Measurements from ENCODE around the gene PPP2R3A. TPM values are rescaled to one million over a fixed set of nuclear protein-coding genes. Genes with fewer than 3 reads are reported as not detected.
"Not testable (repeated sequence)": the region's sequence is repeated elsewhere in the genome, so short reads cannot be mapped to it uniquely, and the experiment has no call there.

The PPP2R3A gene
- total RNA-seq, 1 experiment from 2014 or later, result 13.0 TPM

GRCh38 chr3:136070334-136070733 lies 104.8 kb downstream of the PPP2R3A start:
- no peak overlapping the region for H3K4me3 ChIP-seq
- H3K36me3 ChIP-seq, result peaks cover 3% of the 10 kb centered on the region
- peak; percentile 66 to 71 for DNase-seq (ENCODE audit: low read depth in 1 of 2, low spot score in 2 of 2)
- H3K27me3 ChIP-seq (replicated peaks), result no peaks in the 10 kb centered on the region
- H3K9me3 ChIP-seq (replicated peaks), result no peaks in the 10 kb centered on the region
- H3K27ac ChIP-seq, result peak overlapping the region; percentile 84
- H3K4me1 ChIP-seq (replicated peaks), result peaks cover 46% of the 10 kb centered on the region

GRCh38 chr3:136070953-136071949 lies 105.7 kb downstream of the PPP2R3A start:
- no peaks in the 10 kb centered on the region for H3K27me3 ChIP-seq (replicated peaks)
- H3K9me3 ChIP-seq (replicated peaks), result no peaks in the 10 kb centered on the region
- H3K4me3 ChIP-seq, result no peak overlapping the region
- peak overlapping the region; percentile 84 for H3K27ac ChIP-seq
- DNase-seq (ENCODE audit: low read depth in 1 of 2, low spot score in 2 of 2), result peak; percentile 53 to 57
- peaks cover 46% of the 10 kb centered on the region for H3K4me1 ChIP-seq (replicated peaks)
- peaks cover 3% of the 10 kb centered on the region for H3K36me3 ChIP-seq

GRCh38 chr3:136074546-136075170 lies 109.1 kb downstream of the PPP2R3A start:
- no peak overlapping the region for H3K4me3 ChIP-seq
- DNase-seq (ENCODE audit: low read depth in 1 of 2, low spot score in 2 of 2), result no peak
- no peaks in the 10 kb centered on the region for H3K9me3 ChIP-seq (replicated peaks)
- H3K4me1 ChIP-seq (replicated peaks), result peaks cover 25% of the 10 kb centered on the region
- no peak overlapping the region for H3K27ac ChIP-seq
- peaks cover 3% of the 10 kb centered on the region; the same call in 1 of the 2 replicates for H3K36me3 ChIP-seq
- H3K27me3 ChIP-seq (replicated peaks), result no peaks in the 10 kb centered on the region

- peaks cover 3% of the 10 kb centered on the region; the same call in 1 of the 2 replicates for H3K36me3 ChIP-seq
- no peak overlapping the region for H3K27ac ChIP-seq
- no peaks in the 10 kb centered on the region for H3K27me3 ChIP-seq (replicated peaks)
- H3K4me3 ChIP-seq, result no peak overlapping the region
- peak; percentile 45 to 59 for DNase-seq (ENCODE audit: low read depth in 1 of 2, low spot score in 2 of 2)
- no peaks in the 10 kb centered on the region for H3K9me3 ChIP-seq (replicated peaks)
- H3K4me1 ChIP-seq (replicated peaks), result peaks cover 20% of the 10 kb centered on the region
Observed at GRCh38 chr3:136075218-136075808, 109.8 kb downstream of the PPP2R3A start.

GRCh38 chr3:136075811-136076210 lies 110.3 kb downstream of the PPP2R3A start:
- H3K4me3 ChIP-seq, result no peak overlapping the region
- H3K36me3 ChIP-seq, result peaks cover 3% of the 10 kb centered on the region; the same call in 1 of the 2 replicates
- no peak overlapping the region for H3K27ac ChIP-seq
- H3K27me3 ChIP-seq (replicated peaks), result no peaks in the 10 kb centered on the region
- no peak for DNase-seq (ENCODE audit: low read depth in 1 of 2, low spot score in 2 of 2)
- peaks cover 15% of the 10 kb centered on the region for H3K4me1 ChIP-seq (replicated peaks)
- H3K9me3 ChIP-seq (replicated peaks), result no peaks in the 10 kb centered on the region

- H3K36me3 ChIP-seq, result peaks cover 11% of the 10 kb centered on the region
- peak in 1 of 2 experiments; percentile 13 for DNase-seq (ENCODE audit: low read depth in 1 of 2, low spot score in 2 of 2)
- no peak overlapping the region for H3K4me3 ChIP-seq
- no peaks in the 10 kb centered on the region for H3K4me1 ChIP-seq (replicated peaks)
- no peaks in the 10 kb centered on the region for H3K9me3 ChIP-seq (replicated peaks)
- H3K27me3 ChIP-seq (replicated peaks), result no peaks in the 10 kb centered on the region
- H3K27ac ChIP-seq, result no peak overlapping the region
Observed at GRCh38 chr3:136078421-136079364, 113.2 kb downstream of the PPP2R3A start.

- not testable (repeated sequence) for H3K4me1 ChIP-seq (replicated peaks); H3K27me3 ChIP-seq (replicated peaks); DNase-seq (ENCODE audit: low read depth in 1 of 2, low spot score in 2 of 2); H3K4me3 ChIP-seq; H3K27ac ChIP-seq; H3K9me3 ChIP-seq (replicated peaks)
- H3K36me3 ChIP-seq, result peaks cover 35% of the 10 kb centered on the region
Observed at GRCh38 chr3:136083641-136084382, 118.3 kb downstream of the PPP2R3A start.

- not testable (repeated sequence) for H3K9me3 ChIP-seq (replicated peaks); H3K27ac ChIP-seq; H3K4me1 ChIP-seq (replicated peaks); DNase-seq (ENCODE audit: low read depth in 1 of 2, low spot score in 2 of 2); H3K27me3 ChIP-seq (replicated peaks); H3K4me3 ChIP-seq
- peaks cover 35% of the 10 kb centered on the region for H3K36me3 ChIP-seq
Observed at GRCh38 chr3:136085067-136085466, 119.5 kb downstream of the PPP2R3A start.

- Histone ChIP-seq H3K9me3 (replicated peaks) (no peaks in the 10 kb centered on the region), H3K36me3 (peaks cover 30% of the 10 kb centered on the region), H3K4me3 (no peak overlapping the region), H3K27ac (no peak overlapping the region), H3K27me3 (replicated peaks) (no peaks in the 10 kb centered on the region), H3K4me1 (replicated peaks) (no peaks in the 10 kb centered on the region)
- no peak for DNase-seq (ENCODE audit: low read depth in 1 of 2, low spot score in 2 of 2)
Observed at GRCh38 chr3:136093771-136094170, 128.2 kb downstream of the PPP2R3A start.

- DNase-seq (ENCODE audit: low read depth in 1 of 2, low spot score in 2 of 2), result no peak
- Histone ChIP-seq H3K9me3 (replicated peaks) (no peaks in the 10 kb centered on the region), H3K4me3 (no peak overlapping the region), H3K36me3 (peaks cover 6% of the 10 kb centered on the region), H3K4me1 (replicated peaks) (no peaks in the 10 kb centered on the region), H3K27ac (no peak overlapping the region), H3K27me3 (replicated peaks) (no peaks in the 10 kb centered on the region)
Observed at GRCh38 chr3:136105044-136105443, 139.5 kb downstream of the PPP2R3A start.

GRCh38 chr3:136106101-136106500 lies 140.6 kb downstream of the PPP2R3A start:
- H3K4me3 ChIP-seq, result no peak overlapping the region
- no peak overlapping the region for H3K27ac ChIP-seq
- H3K27me3 ChIP-seq (replicated peaks), result no peaks in the 10 kb centered on the region
- H3K36me3 ChIP-seq, result peaks cover 6% of the 10 kb centered on the region
- no peaks in the 10 kb centered on the region for H3K4me1 ChIP-seq (replicated peaks)
- no peak for DNase-seq (ENCODE audit: low read depth in 1 of 2, low spot score in 2 of 2)
- H3K9me3 ChIP-seq (replicated peaks), result no peaks in the 10 kb centered on the region

- no peaks in the 10 kb centered on the region for H3K27me3 ChIP-seq (replicated peaks)
- no peaks in the 10 kb centered on the region for H3K9me3 ChIP-seq (replicated peaks)
- peaks cover 6% of the 10 kb centered on the region for H3K4me1 ChIP-seq (replicated peaks)
- no peak overlapping the region for H3K4me3 ChIP-seq
- H3K27ac ChIP-seq, result no peak overlapping the region
- no peak for DNase-seq (ENCODE audit: low read depth in 1 of 2, low spot score in 2 of 2)
- H3K36me3 ChIP-seq, result peaks cover 7% of the 10 kb centered on the region
Observed at GRCh38 chr3:136109499-136109898, 144.0 kb downstream of the PPP2R3A start.

Data from SJSA1 (cell line).